ENCODE data around the gene ARL4C. TPM values are rescaled to one million over a fixed set of nuclear protein-coding genes. Genes with fewer than 3 reads are reported as not detected.

The ARL4C gene
- total RNA-seq, 1 donor from 2014 or later, result 20.9 TPM

- intact Hi-C loops (cut with micrococcal nuclease), result no loop called here
- H3K4me3 Mint-ChIP-seq, result peak overlapping the region; percentile 53
- H3K27me3 Mint-ChIP-seq, result no peaks in the 10 kb centered on the region
- no peaks in the 10 kb centered on the region for H3K9me3 Mint-ChIP-seq
- DNase-seq (no peak), ATAC-seq (ENCODE audit: low read depth) (peak; percentile 25)
- H3K27ac Mint-ChIP-seq, result peak overlapping the region; percentile 79
- peaks cover 72% of the 10 kb centered on the region for H3K4me1 Mint-ChIP-seq
- H3K36me3 Mint-ChIP-seq (ENCODE audit: low read depth), result peaks cover 15% of the 10 kb centered on the region
- POLR2A ChIA-PET, result interaction anchor here (0.7 to 1.1 kb wide), 3 partner anchors 64 to 184 kb away, joined by 3 read pairs; no protein-coding TSS in a partner anchor
- CTCF ChIA-PET, result interaction anchor here (1.1 kb wide), 1 partner anchor 355 kb away, joined by 4 read pairs; no protein-coding TSS in a partner anchor
- TF ChIP-seq, protein P1, sequence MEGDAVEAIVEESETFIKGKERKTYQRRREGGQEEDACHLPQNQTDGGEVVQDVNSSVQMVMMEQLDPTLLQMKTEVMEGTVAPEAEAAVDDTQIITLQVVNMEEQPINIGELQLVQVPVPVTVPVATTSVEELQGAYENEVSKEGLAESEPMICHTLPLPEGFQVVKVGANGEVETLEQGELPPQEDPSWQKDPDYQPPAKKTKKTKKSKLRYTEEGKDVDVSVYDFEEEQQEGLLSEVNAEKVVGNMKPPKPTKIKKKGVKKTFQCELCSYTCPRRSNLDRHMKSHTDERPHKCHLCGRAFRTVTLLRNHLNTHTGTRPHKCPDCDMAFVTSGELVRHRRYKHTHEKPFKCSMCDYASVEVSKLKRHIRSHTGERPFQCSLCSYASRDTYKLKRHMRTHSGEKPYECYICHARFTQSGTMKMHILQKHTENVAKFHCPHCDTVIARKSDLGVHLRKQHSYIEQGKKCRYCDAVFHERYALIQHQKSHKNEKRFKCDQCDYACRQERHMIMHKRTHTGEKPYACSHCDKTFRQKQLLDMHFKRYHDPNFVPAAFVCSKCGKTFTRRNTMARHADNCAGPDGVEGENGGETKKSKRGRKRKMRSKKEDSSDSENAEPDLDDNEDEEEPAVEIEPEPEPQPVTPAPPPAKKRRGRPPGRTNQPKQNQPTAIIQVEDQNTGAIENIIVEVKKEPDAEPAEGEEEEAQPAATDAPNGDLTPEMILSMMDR (IDR thresholded peaks at IDR 0.05), result no peak
Measured at GRCh38 chr2:234490271-234491091, 6.4 kb downstream of the ARL4C start.

- peak overlapping the region; percentile 64 for H3K27ac Mint-ChIP-seq
- TF ChIP-seq, protein P1 (IDR thresholded peaks at IDR 0.05), result no peak
- no peaks in the 10 kb centered on the region for H3K27me3 Mint-ChIP-seq
- intact Hi-C loops (cut with micrococcal nuclease), result no loop called here
- no peak for DNase-seq
- ATAC-seq (ENCODE audit: low read depth), result peak; percentile 68
- no peaks in the 10 kb centered on the region for H3K9me3 Mint-ChIP-seq
- H3K36me3 Mint-ChIP-seq (ENCODE audit: low read depth), result peaks cover 14% of the 10 kb centered on the region
- ChIA-PET CTCF (no interaction called here), POLR2A (interaction anchor here (0.9 kb wide), 1 partner anchor 34 kb away, joined by 3 read pairs; no protein-coding TSS in a partner anchor)
- H3K4me1 Mint-ChIP-seq, result peaks cover 72% of the 10 kb centered on the region
- H3K4me3 Mint-ChIP-seq, result peak overlapping the region; percentile 30
Measured at GRCh38 chr2:234488913-234489451, 7.9 kb downstream of the ARL4C start.

- TF ChIP-seq, protein P1 (IDR thresholded peaks at IDR 0.05), result no peak
- CTCF ChIA-PET, result no interaction called here
- no peaks in the 10 kb centered on the region for H3K9me3 Mint-ChIP-seq
- POLR2A ChIA-PET, result interaction anchor here (0.9 kb wide), 1 partner anchor 34 kb away, joined by 3 read pairs; no protein-coding TSS in a partner anchor
- ATAC-seq (ENCODE audit: low read depth), result no peak
- H3K27ac Mint-ChIP-seq, result no peak overlapping the region
- DNase-seq, result no peak
- H3K4me1 Mint-ChIP-seq, result peaks cover 72% of the 10 kb centered on the region
- no peaks in the 10 kb centered on the region for H3K27me3 Mint-ChIP-seq
- no peak overlapping the region for H3K4me3 Mint-ChIP-seq
- intact Hi-C loops (cut with micrococcal nuclease), result no loop called here
- peaks cover 14% of the 10 kb centered on the region for H3K36me3 Mint-ChIP-seq (ENCODE audit: low read depth)
Measured at GRCh38 chr2:234488486-234488885, 8.4 kb downstream of the ARL4C start.

DNA sequence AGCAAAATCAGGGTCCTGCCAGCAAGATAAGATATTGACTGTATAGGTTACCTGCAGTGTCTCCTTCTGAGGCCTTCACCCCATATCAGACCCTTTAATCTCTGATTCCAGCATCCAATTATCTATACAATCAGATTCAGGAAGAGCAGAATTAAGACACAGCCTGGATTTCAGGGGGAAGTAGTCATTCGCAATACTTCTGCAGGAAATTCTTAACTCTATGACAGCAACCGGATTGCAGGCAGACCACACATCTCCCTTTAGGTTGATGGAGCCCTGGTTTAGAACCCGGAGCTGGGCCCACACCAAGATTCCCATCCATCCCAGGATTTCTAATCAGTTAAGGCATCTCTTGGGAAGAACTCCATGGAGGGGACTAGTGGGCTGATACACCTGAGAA is 9.5 kb downstream of the ARL4C start:
- Mint-ChIP-seq H3K4me1 (peaks cover 72% of the 10 kb centered on the region), H3K27me3 (no peaks in the 10 kb centered on the region), H3K27ac (no peak overlapping the region), H3K4me3 (no peak overlapping the region), H3K36me3 (ENCODE audit: low read depth) (peaks cover 6% of the 10 kb centered on the region), H3K9me3 (no peaks in the 10 kb centered on the region)
- ChIA-PET POLR2A (no interaction called here), CTCF (no interaction called here)
- intact Hi-C loops (cut with micrococcal nuclease), result no loop called here
- DNase-seq, result no peak
- TF ChIP-seq, protein P1 (IDR thresholded peaks at IDR 0.05), result no peak
- ATAC-seq (ENCODE audit: low read depth), result no peak

Measured in activated B cell treated with CpG ODN at 0.5 μM for 24 hours (primary cell).